Measurements from ENCODE around the gene TCF23. TPM values are rescaled to one million over a fixed set of nuclear protein-coding genes. Genes with fewer than 3 reads are reported as not detected.
"Not testable (repeated sequence)": the region's sequence is repeated elsewhere in the genome, so short reads cannot be mapped to it uniquely, and the experiment has no call there.

TCF23 gene
- total RNA-seq, 1 donor from 2014 or later: 1.2 TPM

- intact Hi-C loops (cut with DNase I): no loop called here
- H3K9me3 ChIP-seq: no peaks in the 10 kb centered on the region
- no peaks in the 10 kb centered on the region for H3K27me3 ChIP-seq (ENCODE audit: low read depth)
- no peak overlapping the region for H3K4me3 ChIP-seq
- H3K36me3 ChIP-seq: no peaks in the 10 kb centered on the region
- H3K27ac ChIP-seq: no peak overlapping the region
- TF ChIP-seq CTCF (IDR thresholded peaks at IDR 0.05): no peak
- no peaks in the 10 kb centered on the region for H3K4me1 ChIP-seq
- ATAC-seq (no peak), DNase-seq (no peak)
These were observed 25.8 kb downstream of the TCF23 start for GRCh38 chr2:27174638-27175037.

- Histone ChIP-seq H3K27ac (no peak overlapping the region), H3K4me1 (no peaks in the 10 kb centered on the region), H3K36me3 (no peaks in the 10 kb centered on the region), H3K4me3 (no peak overlapping the region), H3K27me3 (ENCODE audit: low read depth) (no peaks in the 10 kb centered on the region), H3K9me3 (no peaks in the 10 kb centered on the region)
- TF ChIP-seq CTCF (IDR thresholded peaks at IDR 0.05): no peak
- intact Hi-C loops (cut with DNase I): no loop called here
- peak; percentile 65 to 68 for ATAC-seq
- DNase-seq: no peak
These were observed 26.5 kb downstream of the TCF23 start for GRCh38 chr2:27175330-27175729.

- H3K4me3 ChIP-seq; intact Hi-C loops (cut with DNase I); H3K27me3 ChIP-seq (ENCODE audit: low read depth); H3K9me3 ChIP-seq; ATAC-seq; H3K27ac ChIP-seq; H3K4me1 ChIP-seq; DNase-seq; H3K36me3 ChIP-seq: not testable (repeated sequence)
These were observed 27.0 kb downstream of the TCF23 start for GRCh38 chr2:27175781-27176180.

- DNase-seq (no peak), ATAC-seq (no peak)
- TF ChIP-seq CTCF (IDR thresholded peaks at IDR 0.05): no peak
- intact Hi-C loops (cut with DNase I): no loop called here
- no peak overlapping the region for H3K4me3 ChIP-seq
- H3K27me3 ChIP-seq (ENCODE audit: low read depth): no peaks in the 10 kb centered on the region
- no peaks in the 10 kb centered on the region for H3K9me3 ChIP-seq
- no peak overlapping the region for H3K27ac ChIP-seq
- no peaks in the 10 kb centered on the region for H3K36me3 ChIP-seq
- H3K4me1 ChIP-seq: no peaks in the 10 kb centered on the region
These were observed 28.9 kb downstream of the TCF23 start for GRCh38 chr2:27177441-27178351.

- DNase-seq (no peak), ATAC-seq (no peak)
- Histone ChIP-seq H3K36me3 (no peaks in the 10 kb centered on the region), H3K27me3 (ENCODE audit: low read depth) (no peaks in the 10 kb centered on the region), H3K9me3 (no peaks in the 10 kb centered on the region), H3K4me1 (no peaks in the 10 kb centered on the region), H3K27ac (no peak overlapping the region), H3K4me3 (no peak overlapping the region)
- TF ChIP-seq CTCF (IDR thresholded peaks at IDR 0.05): no peak
- intact Hi-C loops (cut with DNase I): no loop called here
These were observed 29.7 kb downstream of the TCF23 start for GRCh38 chr2:27178469-27178868.

GRCh38 chr2:27179344-27180000 is 30.7 kb downstream of the TCF23 start:
- no peaks in the 10 kb centered on the region for H3K9me3 ChIP-seq
- no peaks in the 10 kb centered on the region for H3K4me1 ChIP-seq
- no peak for TF ChIP-seq CTCF (IDR thresholded peaks at IDR 0.05)
- no peaks in the 10 kb centered on the region for H3K36me3 ChIP-seq
- H3K4me3 ChIP-seq: no peak overlapping the region
- no peaks in the 10 kb centered on the region for H3K27me3 ChIP-seq (ENCODE audit: low read depth)
- ATAC-seq (no peak), DNase-seq (no peak)
- intact Hi-C loops (cut with DNase I): no loop called here
- H3K27ac ChIP-seq: no peak overlapping the region

All from lower lobe of right lung (tissue), 2 donors.